Stimulated activated naive CD4-positive, alpha-beta T cell (primary cell): ENCODE results near the gene LMF1.

Source experiments
- DNase-seq, 6 experiments: peaks; one replicate each; lab custom pipeline; 2025; lab: John Stamatoyannopoulos, UW

Gene LMF1

DNA sequence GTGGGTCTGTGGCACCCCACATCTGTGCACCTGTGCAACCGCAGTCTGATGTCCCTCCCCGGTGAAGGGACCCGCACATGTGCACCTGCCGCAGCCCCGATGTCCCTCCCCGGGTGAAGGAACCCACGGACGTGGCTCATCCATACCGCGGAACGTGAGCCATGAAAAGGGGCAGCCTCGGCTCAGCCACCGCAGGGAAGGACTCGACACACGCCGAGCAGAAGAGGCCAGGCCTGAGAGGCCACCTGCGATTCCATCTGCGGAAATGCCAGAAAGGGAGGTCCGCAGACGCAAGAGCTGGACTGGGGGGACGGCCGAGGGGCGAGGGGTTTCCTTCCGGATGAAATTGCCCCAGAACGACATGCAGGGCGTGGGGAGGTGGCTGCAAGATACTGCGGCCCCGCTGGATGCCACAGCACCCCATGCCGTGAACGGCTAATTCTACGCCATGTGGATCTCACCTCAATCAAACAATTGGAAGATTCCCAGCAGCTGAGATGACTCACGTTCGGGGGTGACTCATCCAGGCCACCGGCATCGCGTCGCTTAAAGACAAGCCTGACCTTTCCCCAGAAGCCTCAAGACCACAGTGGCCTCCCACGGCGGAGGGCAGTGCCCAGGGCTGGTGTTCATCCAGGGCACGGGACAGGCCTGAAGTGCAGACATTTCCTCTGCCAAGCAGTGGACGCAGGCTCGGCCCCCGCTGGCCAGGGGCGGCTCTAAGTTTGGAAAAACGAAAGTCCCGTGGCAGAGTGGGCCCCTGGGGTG is 31.8 kb upstream of the LMF1 start:
- no peak for DNase-seq

DNA sequence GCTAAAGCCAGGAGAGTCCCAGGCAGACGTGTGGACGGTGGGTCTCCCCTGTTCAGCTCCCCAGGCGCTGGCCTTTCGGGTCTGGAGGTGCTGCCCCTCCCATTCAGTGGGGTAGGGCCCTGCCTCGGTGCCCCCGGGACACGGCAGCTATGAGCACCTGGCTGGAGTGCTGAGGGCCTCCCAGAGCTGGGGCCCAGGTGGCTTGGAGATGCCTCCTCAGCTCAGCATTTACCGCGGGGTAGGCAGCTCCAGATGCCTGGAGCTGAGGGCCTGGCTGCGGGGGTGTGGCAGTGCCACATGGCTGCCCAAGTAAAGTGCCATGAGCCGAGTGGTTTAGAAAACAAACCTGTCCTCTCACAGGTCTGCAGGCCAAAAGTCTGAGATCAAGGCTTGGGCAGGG is 30.3 kb upstream of the LMF1 start:
- DNase-seq, result no peak

DNA sequence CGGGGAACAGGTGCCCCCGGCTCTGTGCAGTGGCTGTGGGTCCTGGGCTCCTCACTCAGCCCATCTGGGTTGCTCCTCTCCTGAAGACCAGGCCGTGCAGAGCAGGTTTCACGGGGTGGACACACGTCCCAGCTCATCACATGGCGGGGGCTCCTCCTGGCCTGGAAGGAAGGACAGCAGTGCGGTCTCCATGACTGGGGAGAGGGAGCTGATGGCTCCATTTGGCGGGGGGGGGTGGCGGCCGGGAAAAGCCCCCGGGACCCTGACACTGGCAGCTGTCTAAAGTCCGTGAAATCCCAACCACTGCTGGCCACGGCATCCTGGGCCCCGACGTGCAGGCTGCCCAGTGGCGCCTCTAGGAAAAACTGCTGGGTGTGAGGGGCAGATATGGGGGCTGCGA is 29.8 kb upstream of the LMF1 start:
- no peak for DNase-seq

DNA sequence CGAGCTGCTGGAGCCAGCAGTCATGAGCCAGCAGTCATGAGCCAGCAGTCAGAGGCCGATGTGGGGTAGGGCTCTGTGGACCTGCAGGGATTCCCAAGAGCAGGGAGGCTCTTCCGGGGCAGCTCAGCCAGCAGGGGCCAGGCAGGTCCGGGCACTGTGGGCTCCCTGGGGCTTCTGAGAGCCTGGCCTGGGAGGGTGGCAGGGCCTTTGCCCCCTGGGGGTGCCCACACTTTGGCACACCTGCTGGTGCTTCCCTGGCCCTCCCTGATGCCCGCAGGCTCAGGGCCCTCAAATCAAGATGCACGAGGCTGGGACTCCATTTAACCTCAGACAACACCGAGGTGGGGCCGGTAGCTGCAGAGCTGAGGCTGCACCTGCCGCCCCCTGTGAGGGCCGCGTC is 28.9 kb upstream of the LMF1 start:
- DNase-seq, result no peak

DNA sequence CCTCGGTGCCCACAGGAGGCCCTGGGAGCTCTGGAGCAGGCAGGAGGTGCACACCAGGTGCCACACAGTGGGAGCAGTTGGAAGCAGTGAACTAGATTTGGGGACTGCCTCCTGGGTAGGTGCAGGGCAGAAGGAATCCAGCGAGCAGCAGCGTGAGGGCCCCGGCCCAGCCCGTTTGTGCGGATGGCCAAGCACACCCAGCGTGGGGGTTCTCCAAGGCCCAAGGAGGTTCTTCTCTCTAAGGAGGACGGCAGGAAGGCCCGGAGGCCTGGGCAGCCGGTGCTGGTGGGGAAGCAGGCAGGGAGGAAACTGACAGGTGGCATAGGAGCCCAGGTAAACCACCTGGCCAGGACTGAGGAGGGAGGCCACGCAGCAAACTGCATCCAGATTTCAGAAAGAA is 27.8 kb upstream of the LMF1 start:
- DNase-seq, result peak in 1 of 6 experiments; percentile 15

DNA sequence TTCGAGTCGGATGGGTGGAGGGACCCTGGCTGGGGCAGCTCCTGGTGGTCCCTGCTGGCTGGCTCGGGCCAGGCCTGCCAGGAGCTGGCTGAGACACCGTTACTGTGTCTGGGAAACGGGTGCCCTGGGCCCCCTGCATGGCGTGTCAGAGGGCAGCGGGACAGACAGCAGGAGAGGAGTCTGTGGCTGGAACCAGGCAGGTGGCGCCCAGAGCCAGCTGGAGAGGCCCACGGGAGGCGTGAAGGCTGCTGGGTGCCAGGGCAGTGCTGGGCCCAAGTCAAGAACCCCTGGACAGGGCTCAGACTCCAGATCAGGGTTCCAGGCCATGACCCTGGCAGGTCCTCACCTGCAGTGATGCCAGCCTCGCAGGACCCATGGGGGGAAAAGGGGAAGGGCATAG is 27.4 kb upstream of the LMF1 start:
- DNase-seq, result no peak

DNA sequence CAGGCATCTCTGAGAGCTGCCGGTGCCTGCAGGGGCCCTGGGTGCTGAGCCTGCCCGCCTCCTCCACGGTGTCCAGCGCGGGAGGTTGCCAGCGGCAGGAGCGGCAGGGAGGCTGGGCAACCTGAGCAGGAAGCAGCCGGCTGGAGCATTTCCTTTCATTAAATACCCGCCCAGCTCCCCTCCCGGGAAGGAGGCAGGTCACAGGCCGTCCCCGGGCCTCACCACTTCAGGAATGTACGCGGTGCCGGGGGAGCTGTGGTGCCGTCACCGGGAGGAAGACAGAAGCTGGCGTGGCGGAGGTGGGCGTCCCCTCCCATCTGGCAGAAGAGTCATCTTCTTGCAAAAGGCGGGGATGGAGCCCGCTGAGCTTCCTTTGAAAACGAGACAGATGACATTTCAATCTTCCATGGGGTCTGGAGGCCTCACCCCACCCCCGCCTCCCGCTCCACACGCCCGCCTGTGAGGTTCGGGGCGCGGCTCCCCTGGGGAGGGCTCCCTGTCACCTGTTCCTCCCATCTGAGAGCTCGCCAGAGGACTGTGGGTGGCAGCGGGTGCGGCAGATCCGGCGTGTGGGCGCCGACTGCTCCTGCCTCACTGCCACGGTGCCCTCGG is 26.8 kb upstream of the LMF1 start:
- DNase-seq, result peak; percentile 39 to 66 (median 48)

DNA sequence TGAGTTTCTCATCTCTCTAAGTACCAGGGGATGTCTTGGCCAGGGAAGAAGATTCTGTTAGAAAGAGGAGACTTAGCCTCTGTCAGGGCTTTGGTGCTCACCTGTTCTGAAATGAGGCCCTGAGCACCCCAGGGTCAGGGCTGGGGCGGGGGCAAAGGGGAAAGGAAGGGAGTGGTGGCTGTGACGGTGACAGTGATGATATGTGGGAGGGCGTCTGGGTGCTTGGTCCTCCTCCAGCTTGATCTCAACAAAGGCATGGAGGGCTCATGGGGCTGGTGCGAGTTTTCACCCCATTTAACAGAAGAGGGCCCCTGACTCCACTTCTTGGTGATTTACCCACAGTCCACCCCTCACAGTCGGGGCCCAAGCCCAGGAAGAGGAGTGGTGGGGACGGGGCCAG is 25.9 kb upstream of the LMF1 start:
- peak; percentile 19 to 67 (median 28) for DNase-seq

DNA sequence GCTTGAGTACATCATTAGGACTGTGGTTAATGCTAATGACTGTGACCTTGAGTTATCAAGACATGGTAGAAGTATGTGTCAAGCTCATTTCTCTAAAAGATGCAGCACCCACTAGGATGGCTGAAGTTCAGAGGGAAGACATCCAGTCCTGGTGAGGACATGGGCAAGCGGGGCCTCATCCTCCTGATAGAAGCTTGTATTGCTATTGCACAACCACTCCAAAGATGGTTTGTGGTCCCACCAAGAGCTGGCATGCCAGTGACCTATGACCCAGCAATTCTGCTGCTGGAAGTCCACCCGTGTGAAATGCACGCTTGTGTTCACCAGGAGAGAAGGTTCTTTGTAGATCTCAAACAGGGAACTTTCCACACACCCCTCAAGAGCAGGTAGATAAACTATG is 25.0 kb upstream of the LMF1 start:
- no peak for DNase-seq

DNA sequence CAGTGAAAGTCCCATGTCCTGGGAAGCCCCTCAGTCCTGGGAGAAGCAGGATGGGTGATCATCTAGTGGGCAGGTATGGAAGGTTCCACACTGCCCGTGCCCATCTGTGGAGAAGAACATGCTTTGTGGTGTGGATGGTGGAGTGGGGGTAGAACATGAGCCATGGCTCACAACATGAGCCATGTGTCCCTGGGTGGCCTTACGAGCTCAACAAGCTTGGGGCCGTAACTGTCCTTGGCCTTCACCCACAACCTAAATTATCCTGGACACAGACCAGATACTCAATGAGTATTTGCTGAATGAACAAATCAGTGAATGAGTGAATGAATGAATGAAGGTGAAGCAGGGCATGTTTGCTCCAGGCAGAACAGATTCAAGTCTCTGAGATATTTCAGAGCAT is 24.3 kb upstream of the LMF1 start:
- DNase-seq, result no peak

DNA sequence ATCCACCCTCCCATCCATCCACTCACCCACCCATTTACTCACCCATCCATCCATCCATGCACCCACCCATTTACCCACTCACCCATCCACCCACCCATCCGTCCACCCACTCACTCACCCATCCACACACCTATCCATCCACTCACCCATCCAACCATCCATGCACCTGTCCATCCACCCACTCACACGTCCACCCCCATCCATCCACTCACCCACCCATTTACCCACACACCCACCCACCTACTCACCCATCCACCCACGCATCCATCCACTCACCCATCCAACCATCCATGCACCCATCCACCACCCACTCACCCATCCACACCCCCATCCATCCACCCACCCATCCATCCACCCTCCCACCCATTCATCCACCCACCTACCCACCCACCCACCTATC is 22.9 kb upstream of the LMF1 start:
- no peak for DNase-seq

DNA sequence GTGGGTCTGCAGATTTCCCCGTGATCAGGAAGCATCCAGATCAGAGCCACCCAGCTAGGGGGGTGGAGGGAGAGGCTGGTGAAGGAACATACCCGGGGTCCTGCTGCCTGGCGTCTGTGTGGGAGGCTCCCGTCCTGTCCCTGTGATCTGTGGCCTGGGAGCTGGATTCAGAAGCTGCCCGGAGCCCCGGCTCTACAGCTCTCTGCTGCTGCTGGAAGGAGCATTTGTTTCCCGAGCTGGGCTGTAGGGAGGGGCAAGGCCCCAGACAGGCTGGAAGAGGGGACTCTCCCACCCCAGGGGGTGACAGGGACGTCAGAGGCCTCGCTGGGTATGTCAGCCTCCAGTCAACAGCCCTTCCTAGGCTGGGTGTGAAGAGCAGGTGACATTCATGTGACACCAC is 21.0 kb upstream of the LMF1 start:
- no peak for DNase-seq

DNA sequence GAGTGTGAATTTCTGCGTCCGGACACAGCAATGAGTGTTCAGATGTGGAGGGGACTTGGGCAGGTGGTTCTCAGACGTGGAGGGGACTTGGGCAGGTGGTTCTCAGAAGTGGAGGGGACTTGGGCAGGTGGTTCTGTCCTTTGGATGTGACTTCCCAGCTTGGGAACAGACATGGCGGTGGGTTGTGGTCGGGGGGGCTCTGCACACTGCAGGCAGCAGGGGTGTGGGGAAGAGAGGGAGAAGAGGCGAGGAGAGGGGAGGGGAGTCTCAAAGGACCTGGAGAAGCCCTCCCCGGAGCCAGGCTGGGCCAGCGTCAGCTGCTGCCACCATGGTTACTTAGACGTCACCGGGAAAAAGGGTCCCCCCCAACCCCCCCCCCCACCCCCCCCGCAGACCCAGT is 20.6 kb upstream of the LMF1 start:
- DNase-seq, result no peak

DNA sequence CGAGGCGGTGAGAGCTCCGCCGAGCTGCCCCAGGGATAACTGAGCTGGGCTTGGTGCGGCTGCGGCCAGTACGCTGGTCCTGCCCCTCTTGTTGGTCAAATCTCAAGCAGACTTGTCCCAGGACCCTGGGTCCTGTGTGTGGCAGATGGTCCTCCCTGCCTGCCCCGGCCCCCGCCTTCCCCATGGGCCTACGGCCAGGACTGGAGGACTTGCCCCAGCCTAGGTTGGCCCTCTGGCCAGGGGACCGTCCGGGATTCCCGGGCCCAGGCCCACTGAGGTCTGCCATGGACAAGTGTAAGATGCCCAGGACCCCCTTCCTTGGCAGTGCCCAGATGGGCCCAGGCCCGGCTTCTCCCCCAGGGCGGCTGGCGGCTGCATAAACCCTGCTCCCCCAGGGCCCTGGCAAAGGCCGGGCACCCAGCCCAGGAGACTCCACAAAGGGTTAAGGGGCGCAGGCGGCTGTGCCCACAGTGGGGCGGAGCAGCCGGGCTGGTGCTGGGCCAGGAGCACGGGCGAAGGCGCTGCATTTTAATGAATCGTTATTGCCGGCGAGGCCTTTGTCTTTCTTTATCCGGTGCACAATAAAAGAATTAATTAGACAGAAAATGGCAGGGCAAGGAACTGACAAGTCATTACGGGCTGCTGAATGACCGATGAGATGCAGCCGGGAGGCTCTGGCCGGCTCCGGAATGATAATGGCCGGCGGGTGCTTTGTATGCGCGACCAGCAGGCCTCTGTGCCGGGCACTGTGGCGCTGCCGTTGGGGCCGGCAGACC is 19.9 kb upstream of the LMF1 start:
- no peak for DNase-seq

DNA sequence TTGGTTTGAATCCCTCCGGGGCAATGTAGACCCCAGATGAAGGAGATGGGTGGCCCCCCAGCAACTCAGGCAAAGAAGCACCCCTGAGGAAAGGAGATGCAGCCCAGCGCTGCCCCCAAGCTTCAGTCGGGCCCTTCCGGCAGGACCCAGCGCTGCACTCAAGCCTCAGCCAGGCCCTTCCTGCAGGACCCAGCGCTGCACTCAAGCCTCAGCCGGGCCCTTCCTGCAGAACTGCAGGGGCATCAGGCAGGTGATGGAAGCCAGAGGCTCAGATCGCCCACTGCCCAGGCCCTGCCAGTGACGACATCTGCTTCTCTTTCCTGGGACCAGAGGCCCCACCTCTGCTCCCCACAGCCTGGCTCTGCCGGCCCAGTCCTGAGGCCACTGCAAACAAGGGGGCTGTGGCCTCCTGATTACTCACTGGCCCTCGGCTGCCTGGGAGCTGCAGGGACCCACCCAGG is 18.6 kb upstream of the LMF1 start:
- no peak for DNase-seq

DNA sequence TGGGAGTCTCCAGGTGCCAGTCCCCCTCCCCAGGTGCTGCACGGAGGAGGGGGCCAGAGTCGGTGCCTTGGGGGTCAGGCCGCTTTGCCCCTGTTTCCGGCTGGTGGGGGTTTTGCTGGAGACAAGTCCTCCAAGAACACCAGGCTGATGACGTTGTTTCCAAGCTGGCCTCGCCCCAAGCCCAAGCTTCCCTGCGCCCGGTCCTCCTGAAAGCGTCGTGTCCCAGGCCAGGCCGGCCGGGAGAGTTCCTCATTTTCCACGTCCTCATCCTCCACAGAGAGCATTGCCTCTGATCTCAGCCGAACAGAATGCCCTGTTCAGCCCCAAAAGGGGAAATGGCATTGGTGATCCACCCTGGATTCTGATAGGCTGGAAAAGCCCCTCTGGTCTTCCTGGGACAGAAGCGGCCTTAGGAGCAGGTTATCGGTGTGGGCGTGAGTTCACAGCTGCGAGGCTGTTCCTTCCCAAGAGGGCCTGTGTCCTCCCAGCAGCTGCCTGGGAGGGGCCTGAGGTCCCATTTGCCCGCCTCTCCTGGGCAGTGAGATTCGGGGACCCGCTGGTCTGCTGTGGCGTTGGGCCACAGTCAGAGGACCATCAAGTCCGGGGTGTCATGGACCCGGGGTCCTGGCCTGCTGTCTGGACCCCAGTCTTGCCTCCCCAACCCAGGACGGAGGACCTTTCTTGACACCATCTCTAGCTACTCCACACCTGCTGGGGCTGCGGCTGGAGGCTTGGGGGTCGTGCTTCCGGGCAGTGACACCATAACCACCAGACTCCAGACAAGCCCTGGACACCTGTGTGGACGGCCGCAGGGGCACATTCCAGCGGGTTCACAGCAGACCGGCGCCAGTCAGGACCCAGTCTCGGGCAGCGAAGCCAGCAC is 17.9 kb upstream of the LMF1 start:
- no peak for DNase-seq

DNA sequence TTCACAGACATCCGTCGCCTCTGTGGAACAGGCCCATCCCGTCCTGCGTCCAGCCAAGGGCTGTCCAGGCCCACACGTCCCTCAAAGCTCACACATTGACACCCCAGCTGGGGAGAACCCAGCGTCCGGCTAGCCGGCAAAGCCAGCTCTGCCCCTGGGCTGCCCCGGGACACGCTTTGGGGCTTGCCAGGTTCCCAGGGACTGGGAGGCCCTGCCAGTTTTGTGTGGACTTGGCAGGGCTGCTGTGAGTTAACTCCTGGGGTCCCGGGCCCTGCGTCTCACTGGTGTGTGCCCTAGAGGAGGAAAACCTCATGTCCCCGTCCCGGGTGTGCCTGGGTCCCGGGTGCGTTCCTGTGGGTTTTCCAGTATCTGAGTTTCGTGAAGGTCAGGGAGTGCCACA is 17.1 kb upstream of the LMF1 start:
- DNase-seq, result no peak

DNA sequence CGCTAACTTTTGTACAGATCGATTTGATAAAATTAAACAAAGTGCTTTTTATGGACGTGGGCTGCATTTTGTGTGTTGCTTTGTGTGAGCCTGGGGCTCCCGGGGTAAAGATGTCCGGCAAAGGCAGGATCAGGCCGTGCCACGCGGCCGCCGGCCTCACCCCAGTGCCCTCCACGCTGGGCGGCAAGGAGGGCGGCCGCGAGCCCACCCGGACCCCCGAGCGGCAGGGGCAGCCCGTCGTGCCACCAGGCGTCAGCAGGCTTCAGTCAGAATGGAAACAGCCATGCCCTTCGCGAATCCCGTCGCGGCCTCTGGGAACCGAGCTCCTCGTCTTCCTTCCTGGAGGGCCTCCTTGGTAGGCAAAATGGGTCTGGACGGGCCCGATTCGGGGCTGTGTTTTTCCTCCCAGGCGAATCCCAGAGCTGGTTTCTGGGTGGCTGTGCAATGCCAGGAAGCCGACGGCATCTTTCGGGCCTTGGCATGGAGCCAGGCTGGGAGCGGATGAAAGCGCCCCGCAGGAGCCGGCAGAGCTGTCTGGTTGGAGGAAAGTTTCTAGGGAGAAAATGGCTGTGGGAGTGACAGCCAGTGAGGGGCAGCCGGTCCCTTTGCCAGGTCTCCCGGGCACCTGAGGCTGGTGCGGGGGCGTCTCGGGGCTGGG is 16.3 kb upstream of the LMF1 start:
- no peak for DNase-seq

DNA sequence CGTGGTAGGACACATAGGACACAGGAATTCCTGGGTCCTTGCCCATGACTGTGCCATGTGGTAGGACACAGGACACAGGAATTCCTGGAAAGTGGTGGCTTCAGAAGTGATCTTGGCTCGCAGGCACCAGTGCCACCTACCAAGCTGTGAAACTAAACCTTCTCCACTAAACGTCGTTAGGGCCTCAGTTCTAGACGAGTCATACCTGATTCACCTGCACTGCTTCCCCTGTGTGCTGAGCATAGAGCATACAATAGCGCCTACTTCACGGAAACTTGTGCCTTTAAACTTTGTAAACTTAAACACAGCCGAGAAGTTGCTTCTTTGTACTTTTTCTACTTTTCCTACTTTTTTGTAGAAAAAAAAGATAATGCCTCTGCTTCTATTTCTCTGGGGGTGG is 15.6 kb upstream of the LMF1 start:
- DNase-seq, result no peak

DNA sequence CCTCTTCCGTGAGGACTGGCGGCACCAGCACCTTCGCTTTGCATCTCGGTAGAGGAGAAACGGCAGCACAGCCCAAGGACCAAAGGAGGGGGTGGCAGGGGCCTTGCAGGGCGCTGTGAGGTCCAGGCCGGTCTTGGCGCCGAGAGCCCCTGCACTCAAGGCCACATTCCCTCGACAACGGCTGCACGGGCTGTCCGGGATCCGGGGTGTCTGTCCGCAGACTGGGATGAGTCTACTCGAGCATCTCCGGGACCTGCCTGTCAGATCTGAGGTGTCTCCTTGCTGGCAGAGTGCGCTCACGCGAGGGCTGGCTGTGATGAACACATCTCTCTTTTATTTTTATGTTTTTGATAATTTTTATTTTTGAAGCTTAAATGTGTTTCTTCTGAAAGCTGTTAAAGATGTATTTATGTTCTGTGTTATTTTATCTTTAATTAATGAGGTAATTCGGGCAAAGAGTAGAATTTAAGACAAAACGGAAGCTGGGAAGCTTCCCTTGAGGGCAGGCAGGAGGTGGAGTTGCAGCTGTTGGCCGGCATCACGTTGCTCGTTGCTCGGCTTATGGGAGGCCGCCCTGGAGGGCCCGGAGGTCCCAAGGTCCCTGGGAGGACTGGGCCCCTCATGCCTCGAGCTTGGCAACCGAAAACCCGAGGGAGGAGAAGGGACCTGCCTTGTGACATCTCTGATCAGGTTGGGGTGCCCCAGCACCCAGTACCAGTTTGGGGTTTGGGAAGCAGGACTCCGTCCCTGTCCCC is 15.0 kb upstream of the LMF1 start:
- no peak for DNase-seq
